Stimulated activated CD8-positive, alpha-beta memory T cell treated with anti-CD3 and anti-CD28 coated beads, Interleukin-2, amount 100 ng/mL, for 1 hour (primary cell): ENCODE measurements around the gene CPAMD8.

Source experiments
- DNase-seq, 2 donors: peaks; one replicate each; pipeline ENCODE4 v3.0.0-alpha.2; 2020; ENCODE audit warnings: low read depth in 2 of 2

The CPAMD8 gene

DNA sequence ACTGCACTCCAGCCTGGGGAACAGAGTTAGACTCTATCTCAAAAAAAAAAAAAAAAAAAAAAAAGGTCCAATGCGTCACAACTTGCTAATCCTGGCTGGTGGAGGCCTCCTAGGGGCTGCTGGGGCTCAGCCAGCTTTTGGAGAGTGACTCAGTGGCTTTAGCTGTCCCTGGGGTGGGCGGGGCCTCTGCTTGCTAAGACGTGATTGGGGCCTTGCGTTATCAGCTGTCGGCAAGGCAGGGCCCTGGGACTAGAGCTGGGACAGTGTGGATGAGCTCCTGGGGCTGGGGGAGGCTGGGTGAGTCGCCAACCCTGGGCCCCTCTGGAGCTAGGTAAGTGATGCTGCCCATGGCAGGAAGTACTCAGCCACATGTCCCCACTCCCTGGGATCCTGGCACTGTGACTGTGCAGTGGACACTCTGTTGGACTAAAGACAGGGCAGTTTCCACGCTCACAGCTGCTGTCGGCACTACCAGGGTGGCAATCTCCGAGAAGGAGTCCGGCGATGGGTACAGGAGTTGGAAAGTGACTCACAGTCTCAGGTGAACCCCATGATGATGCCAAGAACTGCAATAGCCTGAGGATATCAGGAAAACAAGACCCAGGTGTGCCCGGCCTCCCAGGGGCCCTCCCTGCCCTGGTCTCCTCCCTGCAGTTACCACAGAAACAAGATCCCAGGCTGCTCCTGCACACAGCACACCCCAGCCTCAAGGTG is 105.6 kb downstream of the CPAMD8 start:
- DNase-seq, result no peak

DNA sequence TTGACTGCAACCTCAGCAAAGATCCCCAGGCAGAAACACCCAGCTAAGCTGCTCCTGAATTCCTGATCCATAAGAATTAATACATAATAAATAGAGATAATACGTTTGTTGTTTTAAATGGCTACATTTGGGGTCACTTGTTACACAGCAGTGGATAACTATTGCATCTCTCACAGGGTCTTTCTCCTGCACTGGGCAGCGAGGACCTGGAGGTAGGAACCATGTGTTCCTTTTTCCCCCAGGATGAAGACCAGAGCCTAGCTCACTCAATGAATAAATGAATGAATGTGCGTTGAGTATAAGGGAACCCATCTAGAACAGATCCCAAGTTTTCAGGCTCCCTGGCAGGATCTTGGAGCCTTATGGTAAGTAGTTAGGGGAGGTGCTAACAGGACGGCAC is 107.1 kb downstream of the CPAMD8 start:
- no peak for DNase-seq

DNA sequence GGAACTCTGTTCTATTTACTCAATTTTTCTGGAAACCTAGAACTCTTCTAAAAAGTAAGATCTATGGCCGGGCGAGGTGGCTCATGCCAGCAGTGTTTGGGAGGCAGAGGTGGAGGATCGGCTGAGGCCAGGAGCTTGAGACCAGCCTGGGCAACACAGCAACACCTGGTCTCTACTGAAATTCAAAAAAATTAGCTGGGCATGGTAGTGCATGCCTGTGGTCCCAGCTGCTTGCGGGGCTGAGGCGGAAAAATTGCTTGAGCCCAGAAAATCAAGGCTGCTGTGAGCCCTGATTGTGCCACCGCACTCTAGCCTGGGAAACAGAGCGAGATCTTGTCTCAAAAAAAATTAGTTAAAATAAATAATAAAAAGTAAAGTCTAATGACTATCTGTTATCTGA is 109.2 kb downstream of the CPAMD8 start:
- no peak for DNase-seq

- DNase-seq, result no peak
These were observed 110.9 kb downstream of the CPAMD8 start for GRCh38 chr19:16915734-16916133.

DNA sequence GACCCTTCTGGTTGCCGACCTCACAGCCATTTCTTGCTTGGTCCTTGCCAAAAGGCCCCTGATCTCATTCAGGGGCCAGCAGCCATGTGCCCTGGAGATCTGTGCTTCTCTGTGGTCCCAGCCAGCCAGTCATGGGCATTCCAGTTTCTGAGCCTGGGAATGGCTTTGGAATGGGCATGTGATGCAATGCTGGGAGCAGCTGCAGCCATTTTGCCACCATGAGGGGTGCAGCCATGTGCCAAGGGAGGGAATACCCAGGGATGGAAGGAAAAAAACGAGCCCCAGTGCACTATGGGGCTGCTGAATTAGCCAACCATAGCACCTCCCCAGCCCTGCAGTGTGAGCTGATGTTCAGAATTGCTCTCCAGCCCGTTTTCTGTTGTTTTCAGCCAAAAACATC is 111.5 kb downstream of the CPAMD8 start:
- DNase-seq, result no peak

DNA sequence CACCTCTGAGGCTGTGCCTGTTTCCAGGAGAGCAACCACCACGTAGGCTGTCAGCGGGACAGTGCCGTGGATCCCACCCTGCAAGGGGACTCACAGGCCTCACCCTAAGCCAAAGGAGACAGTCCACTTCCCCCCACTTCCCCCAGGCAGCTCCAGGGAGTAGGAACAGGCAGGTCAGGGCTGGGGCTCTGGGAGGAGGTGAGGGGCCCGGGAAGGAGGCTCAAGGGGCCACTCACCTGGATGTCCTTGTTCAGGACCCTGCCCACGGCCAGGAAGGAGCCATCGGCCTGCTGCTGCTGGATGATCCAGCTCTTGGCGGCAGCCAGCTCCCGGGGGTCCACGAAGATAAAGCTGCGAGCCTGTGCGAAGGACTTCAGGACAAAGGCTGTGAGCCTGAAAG is 112.2 kb downstream of the CPAMD8 start:
- no peak for DNase-seq

GRCh38 chr19:16912780-16913179 is 113.8 kb downstream of the CPAMD8 start:
- DNase-seq, result no peak

- DNase-seq, result no peak
These were observed 115.6 kb downstream of the CPAMD8 start for GRCh38 chr19:16911046-16911445.

- no peak for DNase-seq
These were observed 117.9 kb downstream of the CPAMD8 start for GRCh38 chr19:16908759-16909158.

DNA sequence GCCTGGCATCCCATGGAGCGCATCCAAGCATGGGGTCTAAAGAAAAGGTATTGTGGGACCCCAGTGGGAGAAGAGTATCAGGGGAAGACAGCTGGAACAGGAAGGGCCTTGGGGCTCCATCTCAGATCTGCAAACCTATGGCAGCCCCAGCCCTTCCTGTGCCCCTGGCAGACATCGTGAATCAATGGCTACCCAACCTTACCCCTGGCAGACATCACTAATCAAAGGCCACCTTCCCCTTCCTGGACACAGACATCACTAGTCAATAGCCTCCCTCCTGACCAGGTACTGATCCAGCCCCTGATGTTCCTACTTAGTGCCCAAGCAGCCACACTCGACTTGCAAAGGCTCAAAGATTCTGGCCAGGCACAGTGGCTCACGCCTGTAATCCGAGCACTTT is 122.0 kb downstream of the CPAMD8 start:
- DNase-seq, result no peak

GRCh38 chr19:16903347-16903746 is 123.3 kb downstream of the CPAMD8 start:
- no peak for DNase-seq

DNA sequence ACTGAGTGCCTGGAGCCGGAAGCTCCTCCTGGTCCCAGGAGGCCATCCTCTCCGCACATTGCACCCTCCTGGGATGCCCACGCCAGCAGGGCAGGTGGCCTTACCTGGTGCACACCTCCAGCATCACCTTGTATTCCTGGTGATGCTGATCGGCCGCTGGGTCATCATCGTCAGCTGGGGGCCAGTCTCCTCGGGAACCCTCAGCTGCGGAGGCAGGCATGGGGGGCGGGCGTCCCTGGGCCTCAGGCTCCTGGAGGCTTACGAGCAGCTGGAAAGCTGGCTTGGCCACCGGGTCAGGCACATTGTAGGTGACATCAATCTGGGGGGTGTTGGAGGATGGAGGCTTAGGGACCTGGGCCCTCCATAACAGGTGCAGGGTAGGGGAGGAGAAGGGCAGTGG is 124.1 kb downstream of the CPAMD8 start:
- DNase-seq, result no peak

- DNase-seq, result no peak
These were observed 125.0 kb downstream of the CPAMD8 start for GRCh38 chr19:16901491-16902175.

DNA sequence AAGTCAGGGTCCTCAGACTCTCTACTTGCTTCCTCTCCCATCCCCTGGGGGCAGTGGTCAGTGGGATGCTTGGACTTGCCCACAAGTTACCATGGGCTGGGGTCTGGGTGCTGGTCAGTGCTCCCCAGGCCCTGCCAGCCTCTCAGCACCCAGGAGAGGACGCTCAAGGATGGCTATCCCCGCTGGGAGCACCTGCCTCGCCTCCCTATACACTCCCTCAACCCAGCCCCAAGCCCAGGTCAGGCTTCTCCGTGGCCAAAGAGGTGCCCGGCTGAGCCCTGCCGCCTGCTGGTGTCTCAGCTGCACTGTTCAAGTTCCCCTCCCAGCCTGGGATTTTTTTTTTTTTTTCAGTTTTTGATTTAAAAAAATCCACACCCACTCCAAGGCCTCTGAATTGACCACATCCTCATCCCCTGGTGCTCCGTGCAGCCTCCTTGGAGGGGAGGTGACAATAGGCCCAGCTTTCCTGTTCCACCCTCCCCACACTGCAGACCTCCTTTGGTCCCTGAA is 127.0 kb downstream of the CPAMD8 start:
- no peak for DNase-seq

DNA sequence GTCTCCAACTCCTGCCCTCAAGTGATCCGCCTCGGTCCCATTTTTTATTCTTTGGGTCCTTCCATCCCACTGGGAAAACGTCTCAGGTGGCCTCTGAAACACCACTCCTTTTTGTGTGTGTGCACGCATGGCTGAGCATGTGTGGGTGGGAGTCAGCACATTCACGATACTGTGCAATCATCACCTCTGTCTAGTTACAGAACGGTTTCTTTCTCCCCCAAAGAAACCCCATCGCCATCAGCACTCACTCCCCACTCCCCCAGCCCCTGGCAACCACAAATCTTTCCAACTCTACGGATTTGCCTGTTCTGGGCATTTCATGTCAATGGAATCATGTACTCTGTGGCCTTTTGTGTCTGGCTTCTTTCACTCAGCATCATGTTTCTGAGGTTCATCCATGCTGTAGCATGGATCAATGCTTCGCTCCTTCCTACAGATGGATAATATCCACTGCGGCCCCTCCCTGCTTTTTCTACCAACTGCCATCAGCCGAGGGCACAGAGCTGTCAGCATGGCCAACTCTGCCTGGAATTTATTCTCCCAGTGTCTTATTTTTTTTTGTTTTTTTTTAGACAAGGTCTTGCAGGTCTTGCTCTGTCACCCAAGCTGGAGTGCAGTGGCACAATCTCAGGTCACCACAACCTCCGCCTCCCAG is 128.1 kb downstream of the CPAMD8 start:
- DNase-seq, result no peak

DNA sequence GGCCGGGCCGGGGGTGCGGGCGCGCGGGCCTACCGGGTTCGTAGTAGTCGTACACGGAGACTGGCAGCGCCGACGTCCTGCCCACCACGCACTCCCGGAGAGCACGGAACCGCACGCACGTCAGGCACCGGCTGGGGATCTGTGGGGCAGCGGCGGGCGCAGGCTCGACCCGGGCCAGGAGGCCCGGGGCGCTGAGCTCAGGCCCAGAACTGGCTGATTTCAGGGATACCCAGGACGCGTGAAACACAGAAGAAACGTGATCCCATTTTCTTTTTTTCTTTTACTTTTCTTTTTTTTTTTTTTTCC is 128.8 kb downstream of the CPAMD8 start:
- DNase-seq, result no peak

GRCh38 chr19:16897029-16897855 is 129.4 kb downstream of the CPAMD8 start:
- DNase-seq, result peak; percentile 35 to 56

- no peak for DNase-seq
These were observed 130.2 kb downstream of the CPAMD8 start for GRCh38 chr19:16896146-16897028.

DNA sequence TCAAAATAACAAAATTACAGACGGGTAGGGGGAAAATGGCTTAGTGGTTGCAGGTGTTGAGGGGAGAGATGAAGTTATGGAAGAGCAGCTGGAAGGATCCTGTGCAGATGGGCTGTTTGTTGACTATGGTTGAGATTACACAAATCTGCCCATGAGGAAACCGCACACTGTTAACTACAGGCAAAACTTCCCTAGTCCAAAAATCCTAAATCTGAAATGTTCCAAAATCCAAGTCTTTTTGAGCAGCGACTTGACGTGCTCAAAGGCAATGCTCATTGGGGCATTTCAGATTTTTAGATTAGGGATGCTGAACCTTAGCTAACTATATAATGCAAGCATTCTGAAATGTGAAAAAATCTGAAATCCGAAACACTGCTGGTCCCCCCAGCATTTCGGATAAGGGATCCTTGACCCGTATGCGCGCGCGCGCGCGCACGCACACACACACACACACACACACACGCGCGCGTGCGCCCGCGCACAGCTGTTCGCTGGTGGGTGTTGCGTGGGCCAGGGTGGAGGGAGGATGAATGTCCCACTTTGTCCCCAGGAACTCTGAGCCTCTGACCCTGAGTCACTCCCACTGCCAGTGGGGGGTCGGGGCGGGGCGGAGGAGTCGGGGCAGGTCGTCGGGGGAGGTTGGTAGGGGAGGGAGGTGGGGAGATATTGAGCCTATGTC is 131.0 kb downstream of the CPAMD8 start:
- DNase-seq, result no peak

- no peak for DNase-seq
These were observed 132.5 kb downstream of the CPAMD8 start for GRCh38 chr19:16894080-16894479.

GRCh38 chr19:16893686-16893989 is 133.0 kb downstream of the CPAMD8 start:
- no peak for DNase-seq
